ENCODE data around the gene TRMT112.

The TRMT112 gene

GRCh38 chr11:64364435-64364834 is 47.1 kb upstream of the TRMT112 start:
- TF ChIP-seq TEAD4 (IDR thresholded peaks at IDR 0.05) (no peak), FOXM1 (IDR thresholded peaks at IDR 0.05; ENCODE audit: borderline replicate concordance, low read depth) (no peak), RAD21 (IDR thresholded peaks at IDR 0.05; ENCODE audit: low read depth) (no peak), MAX (IDR thresholded peaks at IDR 0.05) (no peak), YY1 (IDR thresholded peaks at IDR 0.05; ENCODE audit: low read depth) (no peak), TCF12 (IDR thresholded peaks at IDR 0.05; ENCODE audit: low read depth) (no peak), REST (IDR thresholded peaks at IDR 0.05; ENCODE audit: low read depth) (no peak), CEBPB (IDR thresholded peaks at IDR 0.05) (no peak), ZBTB7A (IDR thresholded peaks at IDR 0.05; ENCODE audit: low read depth) (no peak), EGR1 (IDR thresholded peaks at IDR 0.05) (no peak), NFIC (IDR thresholded peaks at IDR 0.05) (no peak), USF1 (IDR thresholded peaks at IDR 0.05) (no peak), TAF1 (IDR thresholded peaks at IDR 0.05; ENCODE audit: low read depth) (no peak), EP300 (IDR thresholded peaks at IDR 0.05; ENCODE audit: borderline replicate concordance) (no peak), CREB1 (IDR thresholded peaks at IDR 0.05; ENCODE audit: low read depth) (no peak)

GRCh38 chr11:64362339-64362738 is 45.0 kb upstream of the TRMT112 start:
- TF ChIP-seq EP300 (IDR thresholded peaks at IDR 0.05; ENCODE audit: borderline replicate concordance) (no peak), RAD21 (IDR thresholded peaks at IDR 0.05; ENCODE audit: low read depth) (no peak), FOXM1 (IDR thresholded peaks at IDR 0.05; ENCODE audit: borderline replicate concordance, low read depth) (no peak), EGR1 (IDR thresholded peaks at IDR 0.05) (no peak), CREB1 (IDR thresholded peaks at IDR 0.05; ENCODE audit: low read depth) (no peak), CEBPB (IDR thresholded peaks at IDR 0.05) (no peak), NFIC (IDR thresholded peaks at IDR 0.05) (no peak), YY1 (IDR thresholded peaks at IDR 0.05; ENCODE audit: low read depth) (no peak), ZBTB7A (IDR thresholded peaks at IDR 0.05; ENCODE audit: low read depth) (no peak), TEAD4 (IDR thresholded peaks at IDR 0.05) (no peak), TAF1 (IDR thresholded peaks at IDR 0.05; ENCODE audit: low read depth) (no peak), REST (IDR thresholded peaks at IDR 0.05; ENCODE audit: low read depth) (no peak), USF1 (IDR thresholded peaks at IDR 0.05) (no peak), MAX (IDR thresholded peaks at IDR 0.05) (no peak), TCF12 (IDR thresholded peaks at IDR 0.05; ENCODE audit: low read depth) (no peak)

- TF ChIP-seq EP300 (IDR thresholded peaks at IDR 0.05; ENCODE audit: borderline replicate concordance) = no peak
These were observed 44.3 kb upstream of the TRMT112 start for GRCh38 chr11:64361659-64362058.

- TF ChIP-seq ZBTB7A (IDR thresholded peaks at IDR 0.05; ENCODE audit: low read depth) (no peak), EP300 (IDR thresholded peaks at IDR 0.05; ENCODE audit: borderline replicate concordance) (no peak), TEAD4 (IDR thresholded peaks at IDR 0.05) (no peak), EGR1 (IDR thresholded peaks at IDR 0.05) (no peak), USF1 (IDR thresholded peaks at IDR 0.05) (no peak), TAF1 (IDR thresholded peaks at IDR 0.05; ENCODE audit: low read depth) (no peak), TCF12 (IDR thresholded peaks at IDR 0.05; ENCODE audit: low read depth) (no peak), NFIC (IDR thresholded peaks at IDR 0.05) (no peak), CEBPB (IDR thresholded peaks at IDR 0.05) (no peak), MAX (IDR thresholded peaks at IDR 0.05) (no peak), YY1 (IDR thresholded peaks at IDR 0.05; ENCODE audit: low read depth) (no peak), CREB1 (IDR thresholded peaks at IDR 0.05; ENCODE audit: low read depth) (no peak), RAD21 (IDR thresholded peaks at IDR 0.05; ENCODE audit: low read depth) (no peak), FOXM1 (IDR thresholded peaks at IDR 0.05; ENCODE audit: borderline replicate concordance, low read depth) (no peak), REST (IDR thresholded peaks at IDR 0.05; ENCODE audit: low read depth) (no peak)
These were observed 43.1 kb upstream of the TRMT112 start for GRCh38 chr11:64360448-64360921.

Measured in Ishikawa (cell line).